Upper lobe of left lung (tissue), 6 donors: ENCODE measurements around the gene RSPRY1. TPM values are rescaled to one million over a fixed set of nuclear protein-coding genes. Genes with fewer than 3 reads are reported as not detected.

ENCODE experiments used
- ATAC-seq, 2 donors: fragments of 200-7000 bp; cut with Tn5 transposase; one replicate each; pipeline ENCODE4 v1.9.1; 2022; ENCODE audit warnings: mild to moderate bottlenecking in 2 of 2, moderate library complexity in 2 of 2; ENCODE audit not compliant: low FRiP score in 2 of 2
- DNase-seq, 2 donors: peaks; one replicate each; pipeline ENCODE4 v3.0.0-alpha.2; 2019 to 2020
- H3K27ac ChIP-seq, 4 donors: fragments of 200-600 bp; sonication (generic); one replicate each; pipeline ENCODE4 v1.5.1; 2016 to 2019
- H3K27me3 ChIP-seq, 4 donors: fragments of 200-600 bp; sonication (generic); one replicate each; pipeline ENCODE4 v1.5.1; 2017 to 2019
- H3K36me3 ChIP-seq, 4 donors: fragments of 200-600 bp; sonication (generic); one replicate each; pipeline ENCODE4 v1.5.1; 2016 to 2019
- H3K4me1 ChIP-seq, 4 donors: fragments of 200-600 bp; sonication (generic); one replicate each; pipeline ENCODE4 v1.5.1; 2018 to 2019
- H3K4me3 ChIP-seq, 4 donors: fragments of 200-600 bp; sonication (generic); one replicate each; pipeline ENCODE4 v1.5.1; 2017 to 2019; ENCODE audit warnings: mild to moderate bottlenecking in 2 of 4, moderate library complexity in 1 of 4
- H3K9me3 ChIP-seq, 4 donors: fragments of 200-600 bp; sonication (generic); one replicate each; pipeline ENCODE4 v1.5.1; 2018 to 2019
- CTCF ChIP-seq, 6 experiments: fragments of 450-650 bp in 4 of 6; fragments of 200-600 bp in 2 of 6; sonication (generic) in 2 of 6; IDR thresholded peaks; one replicate each; pipeline ENCODE4 v1.5.1; 2016 to 2019; ENCODE audit warnings: antibody characterized with exemption in 6 of 6
- EP300 ChIP-seq, 4 donors: sonication (generic); formaldehyde crosslinking; IDR thresholded peaks; one replicate each; pipeline ENCODE4 v1.5.1; 2017; ENCODE audit warnings: antibody characterized with exemption in 4 of 4, control low read depth in 2 of 4
- POLR2A ChIP-seq, 4 donors: fragments of 450-650 bp; IDR thresholded peaks; one replicate each; pipeline ENCODE4 v1.5.1; 2016 to 2017; ENCODE audit warnings: antibody characterized with exemption in 4 of 4, mild to moderate bottlenecking in 2 of 4
- POLR2AphosphoS5 ChIP-seq, 2 donors: sonication (generic); formaldehyde crosslinking; IDR thresholded peaks; one replicate each; pipeline ENCODE4 v1.5.1; 2017; ENCODE audit warnings: antibody characterized with exemption in 2 of 2
- WGBS, 2 donors: methylation state at CpG; one replicate each; pipeline ENCODE4 v1.1.5; 2017 to 2018; 5-methylcytosine and 5-hydroxymethylcytosine counted together
- total RNA-seq, 6 donors: library from RNA; depleted of rRNA in 4 of 6; stranded (reverse); fragments of >200 nt in 4 of 6; gene quantifications; one replicate each; pipeline versions ENCODE4 v1.1.0 to v1.2.1, GENCODE V29; 2016 to 2021
- donor health status: DM: no; HTN: no; CAD: no; lungs with moderate emphysema.
- donor health status: DM: no; HTN: yes; CAD: no; lungs with severe emphysema.

The RSPRY1 gene
- total RNA-seq, 6 donors from 2014 or later: 26.9 to 102 (median 30.3) TPM

- Histone ChIP-seq H3K27ac (peak overlapping the region in 2 of 4 donors; percentile 31 to 32), H3K36me3 (peaks cover 0 to 5% (median 3%) of the 10 kb centered on the region in 4 donors), H3K4me3 (no peak overlapping the region), H3K9me3 (no peaks in the 10 kb centered on the region), H3K4me1 (peaks cover 11 to 22% (median 13%) of the 10 kb centered on the region in 4 donors), H3K27me3 (no peaks in the 10 kb centered on the region)
- no peak for ATAC-seq
- 55 to 59% methylated on average over 3 of the region's 3 CpGs for WGBS, 2 donors
- no peak for DNase-seq
- TF ChIP-seq POLR2AphosphoS5 (IDR thresholded peaks at IDR 0.05) (no peak), CTCF (IDR thresholded peaks at IDR 0.05) (no peak), POLR2A (IDR thresholded peaks at IDR 0.05) (no peak), EP300 (IDR thresholded peaks at IDR 0.05) (no peak)
Observed at GRCh38 chr16:57178196-57178595, 7.9 kb upstream of the RSPRY1 start.

- Histone ChIP-seq H3K36me3 (no peaks in the 10 kb centered on the region), H3K27me3 (no peaks in the 10 kb centered on the region), H3K4me1 (peaks cover 11 to 24% (median 13%) of the 10 kb centered on the region in 4 donors), H3K27ac (peak overlapping the region in 3 of 4 donors; percentile 2 to 64 (median 31)), H3K4me3 (no peak overlapping the region), H3K9me3 (no peaks in the 10 kb centered on the region)
- no peak for DNase-seq
- ATAC-seq: no peak
- 61% methylated on average over 4 of the region's 4 CpGs for WGBS, 2 donors
- TF ChIP-seq EP300 (IDR thresholded peaks at IDR 0.05) (no peak), POLR2AphosphoS5 (IDR thresholded peaks at IDR 0.05) (no peak), POLR2A (IDR thresholded peaks at IDR 0.05) (no peak), CTCF (IDR thresholded peaks at IDR 0.05) (no peak)
Observed at GRCh38 chr16:57178793-57179212, 7.3 kb upstream of the RSPRY1 start.

- Histone ChIP-seq H3K9me3 (no peaks in the 10 kb centered on the region), H3K4me1 (peaks cover 14 to 29% (median 15%) of the 10 kb centered on the region in 4 donors), H3K27ac (peak overlapping the region in 3 of 4 donors; percentile 2 to 64 (median 31)), H3K27me3 (no peaks in the 10 kb centered on the region), H3K4me3 (no peak overlapping the region), H3K36me3 (no peaks in the 10 kb centered on the region)
- WGBS, 2 donors: 62 to 65% methylated on average over 3 of the region's 3 CpGs
- ATAC-seq (no peak), DNase-seq (no peak)
- TF ChIP-seq POLR2AphosphoS5 (IDR thresholded peaks at IDR 0.05) (no peak), CTCF (IDR thresholded peaks at IDR 0.05) (no peak), EP300 (IDR thresholded peaks at IDR 0.05) (no peak)
Observed at GRCh38 chr16:57179215-57179828, 6.8 kb upstream of the RSPRY1 start.

GRCh38 chr16:57184113-57184512 lies 2.0 kb upstream of the RSPRY1 start:
- Histone ChIP-seq H3K4me3 (no peak overlapping the region), H3K36me3 (no peaks in the 10 kb centered on the region), H3K27ac (no peak overlapping the region), H3K4me1 (peaks cover 16 to 40% (median 24%) of the 10 kb centered on the region in 4 donors), H3K9me3 (no peaks in the 10 kb centered on the region), H3K27me3 (no peaks in the 10 kb centered on the region)
- WGBS, 2 donors: 92 to 93% methylated on average over 4 of the region's 4 CpGs
- DNase-seq: no peak
- no peak for ATAC-seq
- TF ChIP-seq CTCF (IDR thresholded peaks at IDR 0.05) (no peak), POLR2AphosphoS5 (IDR thresholded peaks at IDR 0.05) (no peak), POLR2A (IDR thresholded peaks at IDR 0.05) (no peak), EP300 (IDR thresholded peaks at IDR 0.05) (no peak)
